HEK293 (cell line): ENCODE data around the gene DPH5.

Source experiments
- SALL2 ChIP-seq: fragments of 450-650 bp; formaldehyde crosslinking; IDR thresholded peaks from 2 replicates; pipeline ENCODE4 v1.5.0; 2017; ENCODE audit warnings: missing biosample characterization, mild to moderate bottlenecking, missing genetic modification characterization, borderline replicate concordance
- ZNF548 ChIP-seq: fragments of 450-650 bp; formaldehyde crosslinking; IDR thresholded peaks from 2 replicates; pipeline ENCODE4 v1.5.1; 2016; ENCODE audit warnings: missing biosample characterization, missing genetic modification characterization
- ZNF701 ChIP-seq: fragments of 450-650 bp; formaldehyde crosslinking; IDR thresholded peaks from 2 replicates; pipeline ENCODE4 v1.5.1; 2016; ENCODE audit warnings: missing biosample characterization, missing genetic modification characterization

GRCh38 chr1:101071470-101071891 is 45.9 kb upstream of the DPH5 start:
- TF ChIP-seq SALL2 (tag by site-specific recombination), result no peak
- no peak for TF ChIP-seq ZNF548 (tag by site-specific recombination)
- no peak for TF ChIP-seq ZNF701
